GM21447 (cell line): Measurements from ENCODE around the gene RPL19.
A peak's percentile ranks its signal among the peaks of the same experiment; 100 is the strongest.

ENCODE experiments used
- ATAC-seq: cut with Tn5 transposase; IDR thresholded peaks from one replicate; pipeline ENCODE4 v1.9.1; 2021; ENCODE audit not compliant: unreplicated experiment

The RPL19 gene

GRCh38 chr17:39196808-39197291 is 3.2 kb upstream of the RPL19 start:
- no peak for ATAC-seq

GRCh38 chr17:39197380-39198185 is 2.5 kb upstream of the RPL19 start, which contains the start of gene CACNB1:
Gene CACNB1, minus strand, starts transcription at chr17:39197669. Its CDS starts 174 bp downstream, at chr17:39197495.
- no peak for ATAC-seq

GRCh38 chr17:39198186-39198566 is 1.9 kb upstream of the RPL19 start:
- no peak for ATAC-seq

GRCh38 chr17:39199820-39200069 is 338 bp upstream of the RPL19 start:
- ATAC-seq, result peak; percentile 51

DNA sequence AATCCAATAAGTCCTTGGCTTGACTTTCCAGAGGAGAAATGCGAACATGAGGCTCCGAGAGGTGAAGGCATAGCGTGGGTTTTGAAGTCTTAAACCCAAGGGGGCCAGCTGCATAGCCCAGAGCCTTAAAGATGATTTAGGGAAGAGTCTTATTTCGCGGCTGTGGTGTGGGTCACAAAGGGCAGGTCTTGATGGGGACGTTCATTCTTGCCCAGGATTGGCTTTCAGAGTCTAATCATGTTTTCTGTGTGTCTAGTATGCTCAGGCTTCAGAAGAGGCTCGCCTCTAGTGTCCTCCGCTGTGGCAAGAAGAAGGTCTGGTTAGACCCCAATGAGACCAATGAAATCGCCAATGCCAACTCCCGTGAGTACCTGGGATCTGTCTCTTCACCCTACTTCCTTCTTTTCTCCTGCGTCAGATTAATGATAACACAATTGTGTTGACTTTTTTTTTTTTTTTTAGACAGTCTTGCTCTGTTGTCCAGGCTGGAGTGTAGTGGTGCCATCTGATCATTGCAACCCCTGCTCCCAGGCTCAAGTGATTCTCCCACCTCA is 951 bp downstream of the RPL19 start:
- no peak for ATAC-seq

- ATAC-seq, result no peak
These were observed 4.2 kb downstream of the RPL19 start for GRCh38 chr17:39204245-39204644.

- ATAC-seq, result no peak
These were observed 5.0 kb downstream of the RPL19 start for GRCh38 chr17:39205112-39205526.

- ATAC-seq, result no peak
These were observed 8.1 kb downstream of the RPL19 start for GRCh38 chr17:39208136-39208535.

GRCh38 chr17:39208893-39209292 is 8.8 kb downstream of the RPL19 start:
- peak; percentile 61 for ATAC-seq

GRCh38 chr17:39209317-39210092 is 9.4 kb downstream of the RPL19 start:
- ATAC-seq, result no peak

- ATAC-seq, result no peak
These were observed 10.0 kb downstream of the RPL19 start for GRCh38 chr17:39210093-39210434.

DNA sequence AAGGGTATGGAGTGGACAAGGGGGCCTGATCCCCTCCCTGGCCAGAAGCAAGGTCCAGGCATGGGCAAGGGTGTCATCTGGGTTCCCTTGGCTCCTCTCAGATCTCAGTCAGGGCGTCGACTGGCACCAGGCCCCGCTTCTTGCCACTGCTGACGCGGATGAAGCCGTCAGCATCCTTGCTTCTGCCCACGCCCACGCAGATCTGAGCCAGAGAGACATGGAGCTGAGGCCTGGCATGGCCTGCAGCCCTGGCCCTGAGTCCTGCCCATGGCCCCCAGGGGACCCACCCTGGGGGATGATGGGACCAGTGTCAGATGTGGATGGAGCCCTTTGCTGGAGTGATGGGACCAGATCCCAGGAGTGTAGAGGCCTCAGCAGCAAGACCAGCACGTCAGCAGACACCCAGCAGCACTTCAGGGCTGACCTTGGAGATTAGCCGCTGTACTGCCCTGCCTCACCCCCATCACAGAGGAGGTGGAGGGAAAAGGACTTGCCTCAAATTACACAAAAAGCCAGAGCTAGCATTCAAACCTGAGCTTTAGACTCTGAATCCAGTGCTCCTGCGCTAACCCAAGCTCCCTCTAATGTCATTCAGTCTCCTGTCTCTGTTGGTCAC is 12.2 kb downstream of the RPL19 start:
- no peak for ATAC-seq

DNA sequence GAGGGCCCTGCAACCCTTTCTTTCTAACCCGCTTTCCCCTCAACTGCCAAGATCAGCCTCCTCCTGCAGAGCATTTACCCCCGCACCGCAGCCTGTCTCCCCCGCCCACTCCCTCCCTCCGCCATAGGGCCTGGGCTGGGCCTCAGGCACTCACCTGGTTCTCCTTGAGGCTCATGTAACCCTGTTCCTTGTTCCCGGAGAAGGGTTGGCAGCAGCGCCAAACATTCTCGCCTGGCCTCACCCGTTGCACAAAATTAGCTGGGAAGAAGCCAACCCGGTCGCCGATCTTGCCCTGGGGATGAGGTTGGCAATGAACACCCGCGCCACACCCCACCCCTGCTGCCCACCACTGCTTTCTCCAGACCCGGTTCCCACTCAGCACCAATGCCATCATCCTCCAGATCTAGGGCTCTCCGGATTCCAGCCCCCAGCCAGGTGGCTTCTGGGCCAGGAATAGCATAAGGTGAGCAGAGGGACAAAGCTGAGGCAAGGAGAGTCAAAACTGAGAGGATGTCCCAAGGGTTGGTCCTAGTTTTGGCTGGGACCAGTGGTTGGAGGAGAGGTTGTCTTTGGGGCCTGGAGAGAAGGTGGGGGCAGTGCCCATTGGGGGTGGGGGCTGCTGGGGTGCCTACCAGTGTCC is 12.9 kb downstream of the RPL19 start:
- no peak for ATAC-seq

- ATAC-seq, result no peak
These were observed 13.8 kb downstream of the RPL19 start for GRCh38 chr17:39213852-39214251.

- ATAC-seq, result no peak
These were observed 17.8 kb downstream of the RPL19 start for GRCh38 chr17:39217734-39218369.

GRCh38 chr17:39218906-39219305 is 18.8 kb downstream of the RPL19 start:
- no peak for ATAC-seq

DNA sequence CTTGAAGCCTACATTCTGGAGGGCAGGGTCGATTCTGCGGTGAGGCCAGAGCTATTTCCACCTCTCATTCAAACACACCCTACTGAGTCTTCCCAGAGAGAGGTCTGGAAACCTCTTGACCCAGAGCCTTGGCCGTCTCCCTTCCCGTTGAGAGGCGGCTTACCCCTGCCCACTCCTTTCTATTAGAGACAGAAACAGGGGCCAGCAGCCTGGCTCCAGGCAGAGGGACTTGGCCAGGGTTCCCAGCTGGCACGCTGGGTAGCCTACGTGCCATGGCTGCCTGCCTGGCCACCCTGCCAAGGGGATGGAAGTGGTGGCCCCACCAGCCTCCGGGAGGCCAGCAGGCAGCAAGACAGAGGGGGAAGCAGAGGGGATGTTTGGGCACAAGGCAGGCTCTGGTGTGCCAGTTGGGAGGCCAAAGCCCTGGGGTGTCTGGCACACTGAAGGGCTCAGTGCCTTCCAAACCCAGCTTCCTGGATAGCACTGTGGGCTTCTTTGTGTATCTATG is 19.6 kb downstream of the RPL19 start:
- no peak for ATAC-seq

DNA sequence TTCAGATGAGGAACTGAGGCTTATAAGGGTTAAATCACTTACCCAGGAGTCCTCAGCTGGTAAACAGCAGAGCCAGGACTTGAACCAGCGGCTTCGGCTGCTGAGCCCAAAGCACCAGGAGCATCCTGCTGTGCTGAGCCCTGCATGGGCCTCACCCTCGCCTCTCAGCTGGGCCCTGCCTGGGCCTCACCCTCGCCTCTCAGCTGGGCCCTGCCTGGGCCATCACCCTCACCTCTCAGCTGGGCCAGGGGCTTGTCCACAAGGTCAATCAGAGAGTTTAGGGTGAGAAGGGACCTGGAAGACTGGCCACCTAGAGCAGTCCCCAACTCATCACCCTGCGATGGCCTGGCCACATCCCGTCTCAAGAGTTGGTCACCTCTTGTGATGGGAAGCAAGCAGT is 21.5 kb downstream of the RPL19 start:
- no peak for ATAC-seq

GRCh38 chr17:39222151-39222550 is 22.1 kb downstream of the RPL19 start:
- no peak for ATAC-seq
